ENCODE data around the gene KMT2A.
"Not testable (repeated sequence)": the region's sequence is repeated elsewhere in the genome, so short reads cannot be mapped to it uniquely, and the experiment has no call there.

KMT2A gene

DNA sequence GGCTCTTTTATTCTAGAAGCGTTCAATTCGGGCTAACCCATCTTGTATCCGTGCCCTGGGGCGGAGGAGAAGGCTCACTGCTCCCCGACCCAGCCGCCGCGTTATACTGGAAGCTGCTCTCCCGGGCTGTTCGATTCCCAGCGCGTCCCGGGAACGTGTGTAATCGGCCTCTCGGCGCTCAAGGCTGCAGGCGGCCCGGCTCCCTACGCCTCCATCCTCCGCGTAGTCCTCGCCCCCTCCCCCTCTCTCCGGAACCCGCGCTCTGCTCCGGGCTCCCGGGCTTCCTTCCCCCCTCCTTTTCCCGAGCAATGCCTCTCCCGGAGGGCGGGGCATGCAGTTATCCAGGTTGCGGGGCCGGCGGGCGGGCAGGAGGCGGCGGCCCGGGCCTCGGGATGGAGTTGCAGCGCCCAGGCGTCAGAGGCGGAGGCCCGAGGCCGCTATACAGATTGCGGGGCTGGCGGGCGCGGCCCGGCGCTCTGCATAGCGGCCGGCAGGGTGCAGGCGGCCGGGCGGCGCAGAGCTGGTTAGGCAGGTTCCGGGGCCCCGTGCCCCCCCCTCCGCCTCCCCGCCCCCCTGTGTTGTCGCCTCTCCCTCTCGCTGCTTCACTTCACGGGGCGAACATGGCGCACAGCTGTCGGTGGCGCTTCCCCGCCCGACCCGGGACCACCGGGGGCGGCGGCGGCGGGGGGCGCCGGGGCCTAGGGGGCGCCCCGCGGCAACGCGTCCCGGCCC lies at the start of gene KMT2A:
KMT2A (plus strand) TSS at position 600 of the 732 bp plus-strand sequence; CDS start at position 621, 21 bp downstream.
- peak; percentile 92 for DNase-seq (ENCODE audit: low spot score)

DNA sequence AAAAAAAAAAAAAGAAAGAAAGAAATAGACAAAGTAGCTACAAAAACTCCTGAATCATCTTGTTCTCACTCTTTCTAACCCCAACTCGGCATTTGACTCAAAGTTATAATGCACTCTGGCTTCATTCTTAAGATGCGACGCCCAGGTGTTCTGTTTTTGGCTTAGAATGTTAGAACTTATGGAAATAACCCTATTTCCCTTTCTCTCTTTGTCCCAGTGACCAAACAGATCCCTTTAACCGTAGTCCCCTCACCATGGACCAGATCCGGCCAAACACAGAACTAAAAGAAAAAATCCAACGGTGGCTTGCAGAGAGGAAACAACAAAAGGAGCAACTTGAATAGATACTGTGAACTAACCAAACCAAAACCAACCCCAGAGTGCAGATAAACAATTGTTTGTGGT lies 40.2 kb upstream of the KMT2A start:
- DNase-seq (ENCODE audit: low spot score), result no peak

DNA sequence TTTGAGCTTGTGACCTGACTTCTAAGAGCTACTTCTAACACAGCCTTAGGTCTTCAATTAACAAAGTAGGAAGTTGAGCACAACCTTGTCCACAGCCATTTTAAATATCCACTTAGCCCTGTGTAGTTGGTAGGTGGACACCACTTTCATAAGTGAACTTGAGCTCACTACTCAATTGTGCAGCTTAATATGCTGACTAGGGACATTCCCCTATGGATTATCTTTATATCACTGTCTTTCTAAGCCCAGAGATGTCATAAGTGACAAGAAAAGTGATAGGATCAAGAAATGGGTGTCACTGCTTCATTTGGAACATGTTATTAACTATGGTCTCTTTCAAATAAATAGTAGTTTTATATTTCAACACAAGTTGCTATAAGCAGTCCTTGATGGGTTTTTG lies 38.8 kb upstream of the KMT2A start:
- no peak for DNase-seq (ENCODE audit: low spot score)

DNA sequence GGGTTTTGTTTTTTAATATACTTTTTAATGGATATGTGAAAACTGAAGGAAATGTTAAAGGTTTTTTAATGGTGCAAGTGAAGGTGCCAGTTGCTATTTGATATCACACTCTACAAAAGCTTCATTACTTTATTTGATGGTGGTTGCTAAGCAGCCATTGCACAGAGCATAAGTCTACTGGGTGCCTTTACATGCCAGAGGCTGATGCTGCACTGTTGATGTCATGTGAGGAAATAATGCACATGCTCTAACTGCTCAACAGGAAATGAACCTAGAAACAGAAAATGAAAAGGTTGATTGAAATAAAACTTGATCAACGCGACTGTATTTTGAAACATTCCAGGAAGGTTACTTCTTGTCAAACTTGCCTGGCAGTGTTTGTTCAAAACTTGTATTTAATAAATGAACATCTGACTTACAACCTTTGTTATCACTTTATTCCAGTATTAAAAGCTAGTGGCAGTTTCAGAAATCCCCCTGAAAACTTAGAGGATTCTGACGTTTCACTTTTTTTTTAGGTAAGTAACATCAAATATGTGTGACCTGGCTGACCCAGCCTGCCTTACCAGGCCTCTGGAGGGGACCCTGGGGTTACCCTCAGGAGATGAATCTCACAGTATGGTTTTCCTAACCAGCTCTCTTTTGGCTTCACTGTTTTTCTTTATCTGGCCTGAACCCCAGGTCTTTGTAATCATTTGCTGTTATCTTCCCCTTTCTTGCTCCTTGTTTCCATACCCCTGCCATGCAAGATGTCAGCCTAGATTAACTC lies 37.3 kb upstream of the KMT2A start:
- no peak for DNase-seq (ENCODE audit: low spot score)

DNA sequence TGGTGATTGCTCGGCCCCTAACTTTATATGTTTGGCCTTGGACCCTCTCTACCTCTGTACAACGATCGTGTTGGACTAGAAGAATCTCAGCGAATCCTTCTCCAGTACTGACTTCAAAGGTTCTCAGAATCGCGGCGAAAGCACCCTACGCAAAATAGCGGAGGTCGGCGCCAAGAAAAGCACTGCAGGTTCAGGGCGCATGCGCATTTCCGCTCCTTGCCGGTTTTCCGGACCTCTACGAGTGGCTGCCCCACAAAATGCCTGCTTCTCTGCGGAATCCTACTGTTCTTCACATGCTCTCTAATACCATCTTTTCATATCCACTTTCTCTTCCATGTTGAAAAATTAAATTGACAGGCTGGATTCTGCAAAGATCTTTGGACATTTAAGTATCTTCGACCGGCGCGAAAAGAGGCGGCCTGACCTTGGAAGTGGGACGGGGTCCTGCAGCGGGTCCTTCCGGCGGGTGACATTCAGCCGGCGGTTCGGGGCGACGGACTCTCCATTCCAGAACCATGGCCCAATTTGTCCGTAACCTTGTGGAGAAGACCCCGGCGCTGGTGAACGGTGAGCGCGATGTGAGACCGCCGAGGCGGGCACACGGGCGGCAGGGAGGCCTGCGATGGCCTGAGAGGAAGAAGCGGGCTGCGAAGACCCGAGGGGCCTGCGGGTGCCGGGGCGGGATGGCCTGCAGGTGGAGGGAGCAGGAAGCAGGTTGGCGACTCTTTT lies 35.0 kb upstream of the KMT2A start, which contains the start of gene ATP5MG:
ATP5MG (plus strand) TSS at position 456 of the 729 bp plus-strand sequence; CDS start at position 516, 60 bp downstream.
- peak; percentile 89 for DNase-seq (ENCODE audit: low spot score)

DNA sequence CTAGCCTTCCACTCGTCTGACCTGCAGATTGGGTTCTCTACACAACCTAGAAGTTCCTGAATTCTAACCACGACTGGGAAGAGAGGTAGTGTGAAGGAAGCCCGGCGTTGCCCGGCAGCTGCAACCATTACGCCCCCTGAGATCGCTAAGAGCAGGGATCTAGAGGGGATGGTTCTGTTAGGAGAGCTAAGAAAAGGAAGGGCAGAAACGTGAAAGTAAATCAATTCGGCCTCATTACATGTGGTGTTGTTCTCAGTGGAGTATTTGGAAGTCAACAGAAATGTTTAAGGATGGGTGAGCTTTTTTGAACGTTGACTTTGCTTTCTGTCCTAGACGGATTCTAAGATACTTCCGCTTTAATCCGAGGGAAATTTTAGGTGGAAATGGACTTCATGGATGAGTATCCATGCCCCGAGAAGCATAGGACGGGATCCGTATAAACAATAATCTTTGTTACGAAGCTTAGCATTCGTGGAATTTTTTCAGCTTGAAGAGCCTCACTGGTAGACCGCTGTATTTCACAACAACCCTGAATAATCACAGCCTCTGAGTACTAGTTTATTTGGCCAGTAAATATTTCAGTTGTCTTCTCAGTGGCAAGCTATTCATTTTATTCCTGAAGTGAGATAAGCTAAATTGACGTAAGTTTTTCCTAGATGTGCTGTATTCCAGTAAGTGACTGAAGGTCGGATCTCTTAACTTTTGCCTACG lies 34.3 kb upstream of the KMT2A start:
- no peak for DNase-seq (ENCODE audit: low spot score)

DNA sequence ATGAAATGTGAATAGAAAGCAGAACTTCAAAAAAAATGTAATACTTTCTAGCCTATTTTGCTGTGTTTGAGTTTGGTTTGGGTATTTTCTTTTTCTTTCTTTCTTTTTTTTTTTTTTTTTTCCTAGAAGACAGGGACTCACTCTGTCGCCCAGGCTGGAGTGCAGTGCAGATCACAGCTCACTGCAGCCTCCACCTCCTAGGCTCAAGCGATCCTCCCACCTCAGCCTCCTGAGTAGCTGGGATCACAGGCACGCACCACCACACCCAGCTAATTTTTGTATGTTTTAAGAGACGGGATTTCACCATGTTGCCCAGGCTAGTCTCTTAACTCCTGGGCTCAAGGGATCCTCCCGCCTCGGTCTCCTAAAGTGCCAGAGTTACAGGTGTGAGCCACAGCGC lies 33.7 kb upstream of the KMT2A start:
- DNase-seq (ENCODE audit: low spot score), result not testable (repeated sequence)

DNA sequence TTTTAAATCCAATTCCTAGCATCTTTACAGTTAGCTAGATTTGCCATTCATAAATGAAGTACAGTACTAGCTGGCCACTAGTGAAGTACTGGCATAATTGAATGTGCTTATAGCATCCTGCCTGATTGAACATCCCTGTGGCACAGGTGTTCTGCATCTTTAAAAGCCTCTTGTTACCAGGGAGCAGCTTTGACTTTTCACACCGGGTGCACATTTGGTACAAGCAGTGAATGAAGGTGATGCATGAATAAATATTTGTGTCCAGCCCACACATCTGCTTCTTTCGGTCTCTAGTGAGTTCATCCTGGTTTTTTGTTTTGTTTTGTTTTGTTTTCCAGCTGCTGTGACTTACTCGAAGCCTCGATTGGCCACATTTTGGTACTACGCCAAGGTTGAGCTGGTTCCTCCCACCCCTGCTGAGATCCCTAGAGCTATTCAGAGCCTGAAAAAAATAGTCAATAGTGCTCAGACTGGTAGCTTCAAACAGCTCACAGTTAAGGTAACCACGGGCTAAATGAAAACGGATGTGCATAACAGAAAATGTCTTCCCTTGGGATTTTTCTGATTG lies 29.6 kb upstream of the KMT2A start:
- no peak for DNase-seq (ENCODE audit: low spot score)

DNA sequence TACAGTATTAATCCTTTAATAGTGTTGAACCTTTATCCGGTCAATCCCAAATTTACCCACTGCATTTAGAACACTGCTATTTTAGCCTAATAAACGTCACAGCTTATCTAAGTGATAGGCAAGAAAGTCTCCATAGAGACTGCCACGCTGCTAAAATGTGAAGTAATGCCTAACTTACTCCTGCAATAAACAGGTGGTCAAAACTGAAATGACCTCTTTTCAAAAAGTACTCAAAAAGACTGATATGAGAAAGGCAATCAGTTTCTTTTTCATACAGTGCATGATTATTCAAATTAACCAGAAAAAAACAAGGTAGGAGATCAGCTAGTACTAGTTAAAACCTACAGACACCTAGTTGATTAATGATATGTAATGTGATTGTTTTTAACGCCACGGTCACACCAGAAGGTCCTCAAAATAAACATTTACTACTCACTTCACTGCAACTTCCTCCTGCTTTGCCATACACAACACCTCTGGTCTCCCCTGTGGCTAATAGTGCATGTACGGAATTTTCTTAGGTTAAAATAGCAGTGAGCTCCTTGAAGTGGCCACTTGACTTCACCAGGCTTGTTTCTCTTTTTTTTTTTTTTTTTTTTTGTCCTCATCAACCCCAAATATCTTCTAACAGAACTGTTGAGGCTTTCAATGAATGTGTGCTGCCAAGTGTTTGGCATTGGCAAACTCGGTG lies 26.1 kb upstream of the KMT2A start:
- DNase-seq (ENCODE audit: low spot score), result no peak

DNA sequence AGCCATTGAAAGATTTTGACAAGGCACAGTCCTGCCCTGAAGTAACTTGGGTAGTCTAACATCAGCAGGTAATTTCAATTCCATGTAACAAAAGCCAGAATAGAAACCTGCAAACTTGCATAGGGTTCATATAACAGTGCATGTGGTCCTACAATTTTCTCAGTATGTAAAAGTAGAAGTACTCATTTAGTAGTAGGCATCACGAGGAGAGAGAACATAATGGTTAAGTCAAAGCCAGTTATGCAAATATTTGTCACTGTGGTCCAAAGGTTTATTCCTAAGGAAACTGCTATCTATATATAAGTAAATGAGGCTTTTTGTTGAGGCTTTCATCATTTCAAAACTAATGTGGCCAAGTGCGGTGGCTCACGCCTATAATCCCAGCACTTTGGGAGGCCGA lies 24.8 kb upstream of the KMT2A start:
- no peak for DNase-seq (ENCODE audit: low spot score)

DNA sequence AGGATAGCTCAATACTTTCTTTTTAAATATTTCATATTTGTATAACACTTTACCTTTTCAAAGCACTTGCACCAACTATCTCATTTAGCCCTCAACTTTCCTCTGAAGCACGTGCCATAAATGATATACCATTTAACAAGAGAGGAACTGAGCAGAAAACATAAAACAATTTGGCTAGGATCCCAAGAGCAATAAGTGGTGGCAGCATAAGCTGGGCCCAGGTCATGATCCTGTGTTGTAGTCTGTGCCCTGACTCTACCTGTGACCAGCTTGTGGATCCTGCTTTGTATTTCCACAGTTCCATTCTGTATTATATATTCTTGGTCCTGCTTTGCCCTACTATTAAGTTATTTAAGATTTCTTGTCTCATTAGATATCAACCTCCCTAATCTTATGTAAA lies 23.4 kb upstream of the KMT2A start:
- DNase-seq (ENCODE audit: low spot score), result no peak

DNA sequence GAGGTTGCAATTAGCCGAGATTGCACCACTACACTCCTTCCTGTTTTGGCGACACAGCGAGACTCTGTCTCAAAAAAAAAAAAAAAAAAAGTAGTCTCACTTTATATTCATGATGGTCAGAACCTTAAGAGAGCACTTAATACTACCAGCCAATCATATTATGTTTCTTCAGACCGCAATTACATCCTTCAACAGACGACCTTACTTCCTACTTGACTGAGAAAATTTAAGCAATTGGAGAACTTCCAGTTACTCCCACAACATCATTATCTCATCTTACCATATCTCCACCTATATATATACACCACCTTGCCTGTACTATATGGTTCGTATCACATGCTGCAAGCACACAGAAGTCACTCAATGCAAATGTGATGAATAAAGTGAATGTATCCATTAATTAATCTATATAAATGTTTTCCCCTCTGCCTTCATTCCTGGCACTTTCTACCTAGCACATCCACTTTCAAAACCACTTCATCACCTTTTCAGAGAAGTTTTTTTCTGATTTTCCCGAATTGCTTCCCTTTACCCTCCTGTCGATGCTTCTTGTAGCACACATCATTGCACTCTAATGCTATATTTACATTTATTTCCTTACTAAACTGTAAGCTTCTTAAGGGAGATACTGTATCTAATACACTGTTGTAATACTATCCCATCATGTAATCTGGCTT lies 21.1 kb upstream of the KMT2A start:
- DNase-seq (ENCODE audit: low spot score), result no peak

DNA sequence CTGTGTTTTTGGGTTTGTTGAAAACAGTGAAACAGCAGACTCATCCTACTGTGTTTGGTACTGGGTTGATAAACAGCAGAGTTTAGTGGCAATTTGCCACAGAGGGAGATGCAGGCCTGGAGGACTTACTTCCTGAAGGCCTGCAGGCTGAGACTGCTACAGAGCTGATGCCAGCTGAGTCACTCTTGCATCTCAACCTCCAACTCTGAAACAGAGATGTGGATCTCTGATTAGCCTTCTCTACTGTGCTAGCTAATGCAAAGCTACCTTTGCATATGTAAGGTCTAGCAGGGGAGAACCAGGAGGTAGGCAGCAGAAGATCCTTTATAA lies 20.6 kb upstream of the KMT2A start:
- no peak for DNase-seq (ENCODE audit: low spot score)

DNA sequence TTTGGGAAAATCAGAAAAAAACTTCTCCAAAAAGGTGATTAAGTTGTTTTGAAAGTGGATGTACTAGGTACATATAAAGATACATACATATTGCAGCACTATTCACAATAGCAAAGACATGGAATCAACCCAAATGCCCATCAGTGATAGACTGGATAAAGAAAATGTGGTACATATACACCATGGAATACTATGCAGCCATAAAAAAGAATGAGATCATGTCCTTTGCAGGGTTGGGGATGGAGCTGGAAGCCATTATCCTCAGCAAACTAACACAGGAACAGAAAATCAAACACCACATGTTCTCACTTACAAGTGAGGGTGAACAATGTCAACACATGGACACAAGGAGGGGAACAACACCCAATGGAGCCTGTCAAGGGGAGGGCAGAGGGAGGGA lies 19.4 kb upstream of the KMT2A start:
- not testable (repeated sequence) for DNase-seq (ENCODE audit: low spot score)

DNA sequence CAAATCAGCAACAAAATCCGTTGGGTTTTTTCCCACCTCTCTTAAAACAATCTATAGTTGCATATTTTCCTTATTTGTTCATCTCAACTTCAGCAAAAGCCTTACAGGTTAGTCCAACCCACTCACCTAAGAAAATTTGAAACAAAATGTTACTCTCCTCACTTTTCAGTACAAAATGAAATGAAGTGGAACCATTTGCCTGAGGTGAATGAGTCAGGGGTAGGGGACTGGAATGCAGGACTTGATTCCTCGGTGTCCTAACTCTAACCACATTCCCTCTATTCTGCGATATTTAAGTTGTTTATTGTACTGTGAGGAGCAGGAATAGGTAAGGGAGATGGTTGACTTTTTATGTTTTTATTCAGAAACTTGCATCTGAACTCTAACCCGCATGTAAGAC lies 18.5 kb upstream of the KMT2A start:
- DNase-seq (ENCODE audit: low spot score), result no peak

DNA sequence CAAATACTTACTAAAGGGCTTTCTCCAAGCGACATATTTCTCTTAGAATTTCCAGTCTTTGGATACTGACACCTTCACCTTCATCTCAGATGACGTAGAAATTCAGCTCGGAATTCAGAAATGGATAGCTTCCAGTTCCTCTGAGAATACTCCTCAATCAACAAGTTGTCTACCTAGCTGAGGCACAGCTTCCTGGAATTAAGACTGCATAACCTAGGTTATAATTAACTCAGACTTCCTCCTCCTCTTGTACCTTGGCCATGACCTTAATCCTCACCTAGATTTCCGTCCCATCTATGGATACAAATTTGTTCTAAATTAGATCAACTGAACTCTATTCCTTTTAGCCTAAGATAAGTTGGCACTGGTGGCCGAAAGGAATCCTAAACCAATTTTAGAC lies 17.5 kb upstream of the KMT2A start:
- DNase-seq (ENCODE audit: low spot score), result no peak

DNA sequence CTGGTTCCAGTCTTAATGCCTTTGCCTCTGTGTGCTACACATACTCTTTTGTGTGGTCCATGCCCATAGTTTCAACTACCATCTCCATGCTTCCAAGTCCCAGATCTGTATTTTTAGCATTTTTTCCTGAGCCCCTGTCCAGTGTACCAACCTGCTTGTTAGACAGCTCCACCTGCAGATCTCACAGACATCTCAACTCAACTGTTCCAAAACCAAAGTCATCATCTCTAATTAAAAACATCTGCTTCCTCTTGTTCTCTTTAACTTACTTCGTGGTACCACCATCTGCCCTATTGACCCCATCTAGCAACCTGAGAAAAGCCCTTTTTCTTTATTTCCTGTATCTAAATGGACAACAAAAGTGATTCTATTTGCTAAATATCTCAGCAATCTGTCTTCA lies 8.6 kb upstream of the KMT2A start:
- no peak for DNase-seq (ENCODE audit: low spot score)

DNA sequence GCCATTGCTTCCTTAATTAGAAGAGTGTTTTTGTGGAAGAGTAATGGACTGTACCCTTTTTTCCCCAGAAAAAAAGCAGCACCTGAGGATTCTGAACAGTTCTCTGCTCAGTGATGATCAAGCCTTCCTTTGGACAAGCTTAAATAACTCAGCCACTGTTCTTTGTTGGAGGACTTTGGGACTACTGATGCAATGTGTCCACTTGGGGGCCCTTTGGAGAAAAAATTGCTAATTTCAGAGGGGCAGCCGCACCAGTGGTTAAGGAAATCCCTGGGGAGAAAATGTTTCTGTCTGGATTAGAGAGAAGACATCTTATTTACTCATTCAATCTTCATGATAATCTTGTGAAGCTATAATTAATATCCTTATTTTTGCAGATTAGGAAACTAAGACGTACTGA lies 5.3 kb upstream of the KMT2A start:
- no peak for DNase-seq (ENCODE audit: low spot score)

DNA sequence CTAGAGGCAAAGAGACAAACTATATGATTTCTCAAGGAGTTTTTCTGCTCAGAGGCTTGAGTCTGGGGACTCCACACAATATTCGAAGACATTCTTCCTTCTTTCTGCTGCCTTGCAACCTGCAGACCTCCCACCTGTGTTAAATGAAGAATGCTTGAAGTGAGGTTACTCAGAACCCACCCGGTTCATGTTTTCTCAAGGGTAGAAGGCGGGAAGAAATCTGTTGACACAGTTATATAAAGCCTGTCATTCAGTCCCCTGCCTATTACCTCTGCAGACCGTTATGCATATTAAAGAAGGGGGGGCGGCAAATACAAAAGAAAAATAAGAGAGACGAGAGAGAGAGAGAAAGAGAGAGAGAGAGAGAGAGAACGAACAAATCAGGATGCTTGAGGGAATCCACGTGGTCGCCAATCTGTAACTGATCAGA lies 2.2 kb upstream of the KMT2A start:
- DNase-seq (ENCODE audit: low spot score), result no peak

DNA sequence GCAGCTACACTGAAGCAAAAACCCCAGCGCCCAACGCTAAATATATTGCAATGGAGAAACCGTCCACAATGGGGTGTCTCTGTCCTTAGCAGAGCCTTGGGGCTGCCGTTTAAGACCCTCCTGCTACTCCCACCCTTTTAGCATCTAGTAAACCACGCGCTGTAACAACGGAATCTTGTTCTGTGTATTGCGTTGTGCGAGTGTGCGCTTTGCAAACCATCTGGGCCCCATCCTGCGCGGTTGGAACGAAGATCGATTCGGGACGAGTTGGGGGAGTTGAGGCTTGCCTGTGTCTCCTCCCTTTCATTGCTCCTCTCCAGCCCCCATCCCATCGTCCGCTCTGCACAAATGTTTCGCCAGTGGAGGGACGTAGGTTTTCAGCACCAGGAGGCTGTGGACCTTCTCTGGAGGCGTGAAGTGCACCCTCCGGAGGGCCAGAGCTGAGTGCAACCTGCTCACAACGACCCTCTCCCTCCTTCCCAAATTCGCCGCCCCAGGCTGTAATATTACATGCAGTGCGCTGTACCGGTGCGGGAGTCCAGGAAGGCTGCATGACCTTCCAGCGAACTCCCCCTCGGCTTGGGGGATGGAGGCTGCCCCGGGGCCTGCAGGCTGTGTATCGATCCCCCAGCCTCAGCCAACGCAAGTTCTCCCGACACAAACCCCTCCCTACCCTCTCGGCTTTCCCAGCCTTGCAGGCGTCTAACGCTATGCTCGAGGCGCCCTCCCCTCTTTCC lies 1.6 kb upstream of the KMT2A start:
- DNase-seq (ENCODE audit: low spot score), result peak; percentile 52

Measured in D341Med (cell line).